DND-41 (cell line): ENCODE results near the gene HS3ST5.

ENCODE experiments used
- CTCF ChIP-seq: IDR thresholded peaks from 2 replicates; pipeline ENCODE4 v1.5.1; 2012; ENCODE audit warnings: borderline replicate concordance, low read length, moderate library complexity, mild to moderate bottlenecking; ENCODE audit not compliant: poor library complexity, severe bottlenecking; ENCODE audit errors: extremely low read depth
- EZH2 ChIP-seq: IDR thresholded peaks from 3 replicates; pipeline ENCODE4 v1.6.1; 2012; ENCODE audit warnings: borderline replicate concordance, low read depth, mild to moderate bottlenecking, moderate library complexity, low read length, inconsistent platforms; ENCODE audit not compliant: severe bottlenecking

- TF ChIP-seq CTCF (no peak), EZH2 (no peak)
Observed at GRCh38 chr6:114085211-114085610, 257.6 kb downstream of the HS3ST5 start.
